ENCODE data around the gene PARVB. TPM values are rescaled to one million over a fixed set of nuclear protein-coding genes. Genes with fewer than 3 reads are reported as not detected.

PARVB gene
- total and polyA plus RNA-seq, 5 donors, result 44.0 to 124 (median 88.6) TPM

DNA sequence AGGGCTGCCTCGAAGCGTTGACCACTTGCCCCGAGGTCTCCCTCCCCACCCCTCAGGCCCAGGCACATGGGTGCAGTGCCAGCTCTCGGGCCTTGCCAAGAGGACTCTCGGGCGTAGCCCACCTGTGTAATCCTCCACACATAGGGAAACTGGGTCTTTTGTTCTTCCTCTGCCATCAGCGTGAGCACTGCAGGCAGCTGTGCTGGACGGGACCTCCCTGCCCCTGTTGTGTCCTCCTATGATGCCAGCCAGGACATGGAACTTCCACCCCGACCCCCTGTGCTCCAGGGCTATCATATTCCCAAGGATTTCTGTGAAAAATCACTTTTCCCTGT, 66.4 kb downstream of the PARVB start:
- DNase-seq, result peak in 2 of 3 donors; percentile 14 to 21
- H3K27ac ChIP-seq (ENCODE audit: low read length), result no peak overlapping the region
- no peak overlapping the region for H3K4me3 ChIP-seq (ENCODE audit: low read length)
- no peaks in the 10 kb centered on the region for H3K27me3 ChIP-seq (ENCODE audit: control insufficient read depth, insufficient read depth)
- H3K9me3 ChIP-seq (ENCODE audit: control insufficient read depth, low read length), result no peaks in the 10 kb centered on the region
- peaks cover 3% of the 10 kb centered on the region for H3K4me1 ChIP-seq (ENCODE audit: control insufficient read depth, insufficient read depth, low read length)
- WGBS, result 86% methylated on average over 9 of the region's 9 CpGs
- ATAC-seq, result no peak
- intact Hi-C loops (cut with DNase I), result no loop called here

DNA sequence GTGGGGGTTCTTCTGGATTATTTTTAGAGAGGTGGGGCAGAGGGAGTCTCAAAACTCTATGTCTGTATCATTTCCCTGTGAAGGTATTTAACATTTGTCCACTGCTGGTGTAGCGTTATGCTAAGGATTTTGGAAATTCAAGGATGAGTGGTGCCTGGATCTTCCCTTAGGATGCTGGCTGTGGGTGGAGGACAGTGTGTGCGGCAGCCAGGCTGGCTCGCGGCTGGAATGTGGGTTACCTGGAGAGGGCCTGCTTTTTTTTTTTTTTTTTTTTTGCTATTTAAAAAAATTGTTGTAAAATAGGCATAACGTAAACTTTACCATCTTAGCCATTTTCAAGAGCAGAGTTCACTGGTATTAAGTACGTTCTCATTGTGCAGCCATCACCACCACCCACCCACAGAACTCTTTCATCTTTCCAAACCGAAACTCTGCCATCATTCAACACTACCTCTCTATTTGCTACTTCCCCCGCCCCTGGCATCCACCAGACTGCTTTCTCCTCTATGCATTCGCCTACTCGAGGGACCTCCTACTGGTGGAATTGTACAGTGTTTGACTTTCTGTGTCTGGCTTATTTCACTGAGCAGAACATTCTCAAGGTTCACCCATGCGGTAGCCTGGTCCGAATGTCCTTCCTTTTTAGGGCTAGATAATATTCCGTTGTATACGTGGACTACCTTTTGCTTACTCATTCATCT, 67.1 kb downstream of the PARVB start:
- intact Hi-C loops (cut with DNase I), result no loop called here
- 85% methylated on average over 14 of the region's 14 CpGs for WGBS
- Histone ChIP-seq H3K4me3 (ENCODE audit: low read length) (no peak overlapping the region), H3K27me3 (ENCODE audit: control insufficient read depth, insufficient read depth) (no peaks in the 10 kb centered on the region), H3K27ac (ENCODE audit: low read length) (no peak overlapping the region), H3K4me1 (ENCODE audit: control insufficient read depth, insufficient read depth, low read length) (peaks cover 3% of the 10 kb centered on the region), H3K9me3 (ENCODE audit: control insufficient read depth, low read length) (no peaks in the 10 kb centered on the region)
- no peak for ATAC-seq
- peak in 2 of 3 donors; percentile 7 to 16 for DNase-seq

DNA sequence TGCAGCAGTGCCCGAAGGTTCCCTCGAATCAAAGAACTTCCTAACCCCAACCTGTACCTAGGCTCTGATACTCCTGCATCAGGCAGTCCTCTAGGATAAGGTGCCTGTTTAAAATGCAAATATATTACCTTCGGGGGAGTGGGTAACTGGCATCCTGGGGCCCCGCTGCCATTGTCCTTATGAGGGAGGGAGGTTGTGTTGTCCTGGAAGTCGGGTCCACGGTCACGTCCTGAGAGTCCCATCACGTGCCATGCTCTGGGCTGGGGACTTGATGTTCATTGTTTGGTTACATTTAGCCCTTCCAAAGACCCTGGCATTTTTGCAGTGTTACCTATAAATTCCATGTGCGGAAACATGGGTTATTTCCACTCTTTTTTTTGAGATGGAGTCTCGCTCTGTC, 67.6 kb downstream of the PARVB start:
- H3K4me1 ChIP-seq (ENCODE audit: control insufficient read depth, insufficient read depth, low read length), result peaks cover 3% of the 10 kb centered on the region
- no peak for ATAC-seq
- H3K27me3 ChIP-seq (ENCODE audit: control insufficient read depth, insufficient read depth), result no peaks in the 10 kb centered on the region
- intact Hi-C loops (cut with DNase I), result no loop called here
- no peak overlapping the region for H3K4me3 ChIP-seq (ENCODE audit: low read length)
- H3K9me3 ChIP-seq (ENCODE audit: control insufficient read depth, low read length), result no peaks in the 10 kb centered on the region
- 97% methylated on average over 10 of the region's 10 CpGs for WGBS
- DNase-seq, result peak in 1 of 3 donors; percentile 29
- no peak overlapping the region for H3K27ac ChIP-seq (ENCODE audit: low read length)

DNA sequence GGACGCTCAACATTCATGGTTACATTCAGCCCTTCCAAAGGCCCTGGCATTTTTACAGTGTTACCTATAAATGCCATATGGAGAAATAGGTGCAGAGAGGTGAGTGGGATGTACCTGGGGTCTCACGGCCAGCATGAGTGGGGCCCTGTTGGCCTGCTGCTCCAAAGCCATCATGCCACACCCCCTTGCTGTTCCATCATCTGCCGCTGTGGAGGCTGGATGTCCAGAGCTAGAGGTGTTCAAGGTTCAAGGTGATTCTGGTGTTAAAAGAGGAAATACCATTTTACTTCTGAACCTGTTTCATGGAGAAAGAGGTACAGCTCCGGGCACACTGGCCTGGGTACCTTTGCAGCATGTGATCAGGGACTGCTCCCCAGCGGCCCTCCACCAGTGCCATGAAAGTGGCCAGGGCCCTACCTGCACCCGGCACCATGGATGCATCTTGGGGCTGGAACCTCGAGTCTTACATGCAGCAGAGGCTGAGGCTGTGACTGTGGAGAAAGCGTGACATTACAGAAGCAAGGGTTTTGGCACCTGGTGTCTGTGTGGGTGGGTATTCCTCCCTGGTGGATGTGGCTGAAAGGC, 68.6 kb downstream of the PARVB start:
- no peak overlapping the region for H3K4me3 ChIP-seq (ENCODE audit: low read length)
- no peak for ATAC-seq
- peaks cover 3% of the 10 kb centered on the region for H3K4me1 ChIP-seq (ENCODE audit: control insufficient read depth, insufficient read depth, low read length)
- H3K27ac ChIP-seq (ENCODE audit: low read length), result no peak overlapping the region
- WGBS, result 94% methylated on average over 8 of the region's 8 CpGs
- H3K27me3 ChIP-seq (ENCODE audit: control insufficient read depth, insufficient read depth), result no peaks in the 10 kb centered on the region
- intact Hi-C loops (cut with DNase I), result no loop called here
- DNase-seq, result peak in 2 of 3 donors; percentile 16 to 43
- no peaks in the 10 kb centered on the region for H3K9me3 ChIP-seq (ENCODE audit: control insufficient read depth, low read length)

DNA sequence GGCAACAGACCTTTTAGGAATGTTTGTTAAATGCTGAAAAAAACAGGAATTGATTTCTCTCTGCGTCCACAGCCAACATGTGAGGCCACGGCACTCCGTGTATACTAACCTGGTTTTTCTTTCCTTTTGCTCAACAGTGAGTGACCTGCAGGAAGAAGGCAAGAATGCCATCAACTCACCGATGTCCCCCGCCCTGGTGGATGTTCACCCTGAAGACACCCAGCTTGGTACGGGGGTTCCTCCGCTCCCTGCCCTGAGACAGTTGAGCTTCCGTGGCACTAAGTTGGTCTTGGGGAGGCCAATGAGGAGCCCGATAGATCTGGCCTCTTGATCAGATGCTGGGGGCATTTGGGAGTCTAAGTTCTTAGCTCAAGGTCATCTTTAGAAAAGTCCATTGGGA, 69.7 kb downstream of the PARVB start:
- no peak for ATAC-seq
- H3K4me3 ChIP-seq (ENCODE audit: low read length), result no peak overlapping the region
- no peak overlapping the region for H3K27ac ChIP-seq (ENCODE audit: low read length)
- no peaks in the 10 kb centered on the region for H3K27me3 ChIP-seq (ENCODE audit: control insufficient read depth, insufficient read depth)
- no peak for DNase-seq
- intact Hi-C loops (cut with DNase I), result no loop called here
- H3K9me3 ChIP-seq (ENCODE audit: control insufficient read depth, low read length), result no peaks in the 10 kb centered on the region
- H3K4me1 ChIP-seq (ENCODE audit: control insufficient read depth, insufficient read depth, low read length), result peaks cover 3% of the 10 kb centered on the region
- 96% methylated on average over 9 of the region's 9 CpGs for WGBS

DNA sequence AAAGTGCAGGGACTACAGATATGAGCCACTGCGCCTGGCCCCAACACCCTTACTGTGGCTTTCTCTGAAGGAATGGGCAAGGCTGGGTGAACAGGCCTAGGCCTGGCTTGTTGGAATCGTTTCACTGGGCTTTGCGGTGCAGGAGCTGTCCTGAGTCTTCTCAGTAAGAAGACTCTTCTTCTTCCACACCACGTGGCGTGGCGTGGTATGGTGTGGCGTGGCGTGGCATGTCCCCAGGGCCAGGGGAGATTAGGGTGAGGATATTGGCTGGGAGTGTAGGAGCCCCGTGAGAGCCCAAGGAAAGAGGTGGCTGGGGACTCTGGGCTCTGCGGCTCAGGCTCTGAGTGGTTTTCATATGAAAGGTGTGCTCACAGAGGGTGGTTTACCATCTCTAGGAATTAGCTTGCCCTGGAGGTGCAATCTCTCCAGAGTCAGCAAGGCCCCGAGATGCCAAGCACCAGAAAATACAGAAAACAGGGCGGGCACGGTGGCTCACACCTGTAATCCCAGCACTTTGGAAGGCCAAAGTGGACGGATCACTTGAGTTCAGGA, 70.7 kb downstream of the PARVB start:
- intact Hi-C loops (cut with DNase I), result no loop called here
- DNase-seq (peak in 1 of 3 donors; percentile 46), ATAC-seq (no peak)
- Histone ChIP-seq H3K4me3 (ENCODE audit: low read length) (no peak overlapping the region), H3K4me1 (ENCODE audit: control insufficient read depth, insufficient read depth, low read length) (no peaks in the 10 kb centered on the region), H3K27ac (ENCODE audit: low read length) (no peak overlapping the region), H3K9me3 (ENCODE audit: control insufficient read depth, low read length) (no peaks in the 10 kb centered on the region), H3K27me3 (ENCODE audit: control insufficient read depth, insufficient read depth) (no peaks in the 10 kb centered on the region)
- 94% methylated on average over 14 of the region's 14 CpGs for WGBS

DNA sequence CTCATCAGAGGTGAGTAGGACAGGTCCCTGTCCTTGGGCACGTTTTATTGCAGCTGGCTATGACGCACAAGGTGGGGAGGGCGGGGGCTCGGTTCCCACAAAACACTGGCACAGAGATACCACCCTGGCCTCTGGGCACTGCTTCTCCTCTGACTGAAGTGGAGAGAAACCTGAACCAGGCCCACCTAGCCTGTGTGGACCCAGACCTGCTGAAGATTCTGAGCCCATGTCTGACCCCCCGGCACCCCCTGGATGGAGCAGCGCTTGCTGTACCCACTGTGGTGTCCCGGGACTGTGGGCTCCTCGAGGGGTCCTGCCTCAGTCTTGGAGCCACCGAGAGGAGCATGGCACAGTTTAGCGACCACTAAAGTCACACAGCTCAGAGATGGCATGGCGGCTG, 72.6 kb downstream of the PARVB start:
- 96% methylated on average over 11 of the region's 11 CpGs for WGBS
- no peak overlapping the region for H3K4me3 ChIP-seq (ENCODE audit: low read length)

DNA sequence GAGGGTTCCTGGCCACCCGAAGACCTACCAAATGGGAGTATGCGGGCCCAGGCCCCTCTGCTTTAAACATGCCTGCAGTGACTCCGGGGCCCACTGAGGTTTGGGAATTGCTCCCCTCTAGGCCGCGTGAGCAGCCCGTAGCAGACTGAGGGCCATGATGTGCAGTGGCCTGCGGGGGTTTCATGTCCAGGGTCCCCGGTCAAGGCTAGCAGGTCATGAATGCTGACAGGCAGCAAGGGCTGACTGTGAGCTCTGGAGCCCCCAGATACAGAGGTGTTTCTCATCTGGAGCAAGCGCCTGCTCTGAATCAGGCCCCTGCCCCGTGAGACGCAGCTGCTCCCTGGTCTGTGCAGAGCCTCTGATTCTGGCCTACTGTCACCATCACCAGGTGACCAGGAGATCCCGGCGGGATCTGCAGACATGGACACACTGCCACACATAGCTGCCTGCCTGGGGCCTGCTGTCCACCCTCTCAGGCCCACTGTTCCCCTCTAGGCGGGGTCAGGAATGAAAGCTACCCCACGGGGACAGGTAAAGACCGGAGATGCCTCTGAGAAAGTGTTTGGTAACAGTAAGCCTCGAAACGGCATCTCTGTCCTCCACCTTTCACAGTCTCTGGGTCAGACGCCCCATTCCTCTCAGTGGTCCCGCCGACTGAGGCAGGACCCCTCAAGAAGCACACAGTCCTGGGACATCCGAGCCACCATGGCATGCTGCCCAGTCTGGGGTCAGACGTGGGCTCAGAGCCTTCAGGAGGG, 73.3 kb downstream of the PARVB start:
- Histone ChIP-seq H3K4me3 (ENCODE audit: low read length) (no peak overlapping the region), H3K27me3 (ENCODE audit: control insufficient read depth, insufficient read depth) (no peaks in the 10 kb centered on the region), H3K9me3 (ENCODE audit: control insufficient read depth, low read length) (no peaks in the 10 kb centered on the region), H3K27ac (ENCODE audit: low read length) (no peak overlapping the region), H3K4me1 (ENCODE audit: control insufficient read depth, insufficient read depth, low read length) (no peaks in the 10 kb centered on the region)
- ATAC-seq (peak in 1 of 2 donors; percentile 7), DNase-seq (peak in 1 of 3 donors; percentile 36)
- 90% methylated on average over 23 of the region's 23 CpGs for WGBS
- intact Hi-C loops (cut with DNase I), result no loop called here

More for the DNA sequence above, 72.6 kb downstream of the PARVB start:
- Histone ChIP-seq H3K4me1 (ENCODE audit: control insufficient read depth, insufficient read depth, low read length) (no peaks in the 10 kb centered on the region), H3K27me3 (ENCODE audit: control insufficient read depth, insufficient read depth) (no peaks in the 10 kb centered on the region), H3K27ac (ENCODE audit: low read length) (no peak overlapping the region), H3K9me3 (ENCODE audit: control insufficient read depth, low read length) (no peaks in the 10 kb centered on the region)
- DNase-seq, result peak in 1 of 3 donors; percentile 25
- intact Hi-C loops (cut with DNase I), result no loop called here
- ATAC-seq, result no peak

DNA sequence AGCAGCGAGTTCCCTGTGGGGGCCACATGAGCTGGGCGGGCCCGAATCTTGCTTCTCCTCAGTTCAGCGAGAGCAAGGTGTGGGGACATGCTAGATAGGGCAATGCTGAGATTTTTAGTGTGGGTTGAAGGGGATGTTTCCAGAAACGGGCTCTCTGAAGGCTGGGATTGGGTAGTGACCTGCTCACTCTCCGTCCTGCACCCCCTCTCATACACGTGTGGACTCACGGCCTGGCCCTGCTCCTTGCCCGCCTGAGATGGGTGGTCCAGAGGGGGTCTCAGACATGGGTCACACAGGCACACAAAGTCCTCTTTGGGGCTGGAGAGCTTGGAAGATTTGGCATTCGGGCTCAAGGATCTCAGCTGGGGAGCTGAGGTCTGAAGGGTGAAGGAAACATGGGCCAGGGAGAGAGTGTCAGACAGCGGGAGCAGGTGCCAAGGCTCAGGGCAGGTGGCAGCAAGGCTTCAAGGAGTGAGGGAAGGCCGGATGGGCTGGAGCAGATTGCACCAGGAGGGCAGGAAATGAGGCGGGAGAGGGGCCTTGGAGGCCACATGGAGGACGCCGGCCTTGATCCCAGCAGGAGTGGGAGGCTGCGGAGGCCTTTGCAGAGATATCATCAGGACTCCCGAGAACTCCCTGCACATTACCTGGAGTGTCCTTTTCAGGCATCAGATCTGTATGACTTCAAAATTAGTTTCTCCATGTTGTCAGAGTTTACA, 74.1 kb downstream of the PARVB start:
- Histone ChIP-seq H3K4me3 (ENCODE audit: low read length) (no peak overlapping the region), H3K4me1 (ENCODE audit: control insufficient read depth, insufficient read depth, low read length) (no peaks in the 10 kb centered on the region), H3K9me3 (ENCODE audit: control insufficient read depth, low read length) (no peaks in the 10 kb centered on the region), H3K27ac (ENCODE audit: low read length) (no peak overlapping the region), H3K27me3 (ENCODE audit: control insufficient read depth, insufficient read depth) (no peaks in the 10 kb centered on the region)
- 79% methylated on average over 17 of the region's 17 CpGs for WGBS
- DNase-seq (no peak), ATAC-seq (peak; percentile 7 to 26)
- intact Hi-C loops (cut with DNase I), result no loop called here

DNA sequence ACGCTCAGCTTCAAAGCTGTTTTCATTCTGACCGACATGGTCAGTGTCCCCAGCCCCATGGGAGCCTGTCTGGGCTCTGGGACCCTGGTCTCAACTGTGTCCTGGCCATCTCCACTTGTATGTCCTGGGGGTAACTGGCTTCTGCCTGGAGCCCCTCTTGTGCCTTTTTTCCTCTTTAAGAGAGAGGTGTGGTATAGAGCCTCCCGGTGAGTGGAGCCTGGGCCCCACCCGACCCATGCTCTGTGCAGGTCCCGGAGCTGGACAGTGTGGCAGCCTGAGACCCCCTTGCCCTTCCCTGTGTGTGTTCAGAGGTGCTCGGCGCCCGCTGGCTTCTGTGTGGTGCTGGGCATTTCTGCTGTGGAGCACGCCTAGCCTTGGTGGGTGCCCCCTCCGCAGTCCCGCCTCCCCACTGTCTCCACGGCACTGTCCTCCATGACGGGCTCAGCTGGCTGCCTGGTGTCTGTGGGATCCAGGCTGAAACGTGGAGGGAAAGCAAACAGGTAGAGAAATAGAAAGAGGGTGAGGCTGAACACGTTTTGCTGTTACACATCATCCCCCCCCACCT, 74.9 kb downstream of the PARVB start:
- DNase-seq (peak in 1 of 3 donors; percentile 56), ATAC-seq (no peak)
- no peaks in the 10 kb centered on the region for H3K9me3 ChIP-seq (ENCODE audit: control insufficient read depth, low read length)
- no peaks in the 10 kb centered on the region for H3K27me3 ChIP-seq (ENCODE audit: control insufficient read depth, insufficient read depth)
- intact Hi-C loops (cut with DNase I), result no loop called here
- 91% methylated on average over 15 of the region's 15 CpGs for WGBS
- H3K4me3 ChIP-seq (ENCODE audit: low read length), result no peak overlapping the region
- no peaks in the 10 kb centered on the region for H3K4me1 ChIP-seq (ENCODE audit: control insufficient read depth, insufficient read depth, low read length)
- no peak overlapping the region for H3K27ac ChIP-seq (ENCODE audit: low read length)
